A673 (cell line): ENCODE results near the gene CENPA. TPM values are rescaled to one million over a fixed set of nuclear protein-coding genes. Genes with fewer than 3 reads are reported as not detected.

ENCODE experiments used
- BruUV-seq: library from RNA; stranded (reverse); fragments of 400-500 nt; replicated peaks from 2 replicates; lab custom pipeline; 2021; lab: Mats Ljungman, UMichigan
- CTCF ChIA-PET: fragments of 300-600 bp; sonication (Branson Sonifier 250); formaldehyde crosslinking; loops from one replicate; lab custom pipeline; 2022; ENCODE audit warnings: antibody characterized with exemption; lab: Charles Lee
- POLR2A ChIA-PET: fragments of 300-600 bp; sonication (Branson Sonifier 250); formaldehyde crosslinking; loops from one replicate; lab custom pipeline; 2022; ENCODE audit warnings: antibody characterized with exemption; ENCODE audit not compliant: low non-redundant PET; lab: Charles Lee
- DNase-seq: peaks from one replicate; pipeline ENCODE4 v3.0.0-alpha.2; 2015; ENCODE audit warnings: low spot score
- H3K27ac ChIP-seq: fragments of 200-600 bp; sonication (generic); 2 replicates; pipeline ENCODE4 v1.5.1; 2016; ENCODE audit warnings: mixed run types, low read depth, mild to moderate bottlenecking, mixed read lengths, antibody characterized with exemption, low read length; ENCODE audit not compliant: poor library complexity, severe bottlenecking
- H3K27me3 ChIP-seq: fragments of 200-600 bp; sonication (generic); replicated peaks from 2 replicates; pipeline ENCODE4 v1.6.1; 2017; ENCODE audit warnings: mixed run types, low read depth, mild to moderate bottlenecking, mixed read lengths, antibody characterized with exemption, low read length; ENCODE audit not compliant: insufficient read depth, poor library complexity
- H3K36me3 ChIP-seq: fragments of 200-600 bp; sonication (generic); 2 replicates; pipeline ENCODE4 v1.6.1; 2016; ENCODE audit warnings: mixed run types, mild to moderate bottlenecking, mixed read lengths, antibody characterized with exemption, low read length; ENCODE audit not compliant: insufficient read depth, poor library complexity, severe bottlenecking
- H3K4me1 ChIP-seq: fragments of 200-600 bp; sonication (generic); 2 replicates; pipeline ENCODE4 v1.6.1; 2017; ENCODE audit warnings: mixed run types, mild to moderate bottlenecking, mixed read lengths, antibody characterized with exemption, low read length; ENCODE audit not compliant: insufficient read depth, poor library complexity, severe bottlenecking
- H3K4me3 ChIP-seq: fragments of 200-600 bp; sonication (generic); 2 replicates; pipeline ENCODE4 v1.5.1; 2016; ENCODE audit warnings: low read depth, mixed run types, mild to moderate bottlenecking, mixed read lengths, low read length; ENCODE audit not compliant: poor library complexity, severe bottlenecking
- H3K9me3 ChIP-seq: fragments of 200-600 bp; sonication (generic); 2 replicates; pipeline ENCODE4 v1.6.1; 2016; ENCODE audit warnings: mixed run types, low read depth, mild to moderate bottlenecking, mixed read lengths, antibody characterized with exemption, low read length; ENCODE audit not compliant: poor library complexity, severe bottlenecking
- CTCF ChIP-seq: fragments of 300-800, 200-600 bp; sonication (generic); conservative IDR thresholded peaks from 2 replicates; pipeline ENCODE4 v1.5.1; 2017; ENCODE audit warnings: low read depth, mild to moderate bottlenecking, antibody characterized with exemption, low read length, moderate library complexity, mixed read lengths
- EZH2 ChIP-seq: fragments of 200-600 bp; sonication (generic); IDR thresholded peaks from 2 replicates; pipeline ENCODE4 v1.6.1; 2017; ENCODE audit warnings: borderline replicate concordance, low read depth, mild to moderate bottlenecking, mixed read lengths, antibody characterized with exemption, low read length; ENCODE audit not compliant: poor library complexity, severe bottlenecking
- intact Hi-C: fragments of 100-400 bp; cut with micrococcal nuclease; formaldehyde crosslinking; loops from one replicate; pipeline ENCODE4 v1.10.0; 2022; ENCODE audit not compliant: unreplicated experiment
- total RNA-seq: library from RNA; stranded (reverse); gene quantifications from 2 replicates; pipeline ENCODE4 v1.2.3, GENCODE V29; 2021

Gene CENPA
- total RNA-seq, 1 experiment from 2014 or later: 59.2 TPM

DNA sequence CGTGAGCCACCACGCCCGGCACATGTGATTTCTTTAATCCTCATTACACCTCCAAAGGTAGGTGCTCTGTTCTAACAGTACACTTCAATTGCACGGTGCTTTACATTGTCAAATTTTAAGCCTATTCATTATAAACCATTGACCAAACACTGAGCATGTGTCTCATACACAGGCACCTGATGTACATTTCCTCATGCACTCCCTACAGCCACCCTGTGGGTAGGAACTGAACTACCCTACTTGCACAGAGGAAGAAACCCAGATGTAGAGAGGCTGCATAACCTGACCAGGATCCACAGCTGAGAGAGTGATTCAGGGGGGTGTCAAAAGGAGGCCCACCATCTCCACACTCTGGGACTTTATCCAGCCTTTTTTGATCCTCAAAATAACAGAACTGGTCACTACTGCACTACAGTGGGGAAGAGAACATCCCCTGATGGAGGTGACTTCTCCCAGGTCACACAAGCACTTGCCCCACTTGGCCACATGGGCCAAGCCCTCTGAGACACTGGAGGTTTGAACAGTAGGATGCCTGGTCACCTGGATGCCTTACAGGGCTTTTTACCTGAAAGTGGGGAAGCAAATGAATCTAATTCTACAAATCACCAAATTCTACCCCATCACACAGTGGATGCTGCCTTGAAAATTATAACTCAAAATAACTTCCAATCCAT is 55.2 kb downstream of the CENPA start:
- DNase-seq: peak; percentile 42
- ChIA-PET POLR2A (interaction anchor here (0.6 kb wide), 1 partner anchor 219 kb away, joined by 9 read pairs; no protein-coding TSS in a partner anchor), CTCF (no interaction called here)
- BruUV-seq: no TSS peak
- H3K27ac ChIP-seq: no peak overlapping the region
- no peak overlapping the region for H3K4me3 ChIP-seq
- intact Hi-C loops: no loop called here
- TF ChIP-seq EZH2 (no peak), CTCF (peak; percentile 21; the same call in 1 of the 2 replicates)
- no peaks in the 10 kb centered on the region for H3K4me1 ChIP-seq
- H3K27me3 ChIP-seq: peaks cover 21% of the 10 kb centered on the region
- no peaks in the 10 kb centered on the region for H3K36me3 ChIP-seq
- H3K9me3 ChIP-seq: no peaks in the 10 kb centered on the region

- H3K27me3 ChIP-seq: peaks cover 21% of the 10 kb centered on the region
- ChIA-PET CTCF (no interaction called here), POLR2A (no interaction called here)
- no peak overlapping the region for H3K4me3 ChIP-seq
- DNase-seq: no peak
- H3K9me3 ChIP-seq: no peaks in the 10 kb centered on the region
- H3K4me1 ChIP-seq: peaks cover 11% of the 10 kb centered on the region
- BruUV-seq: no TSS peak
- TF ChIP-seq CTCF (no peak), EZH2 (no peak)
- H3K27ac ChIP-seq: no peak overlapping the region
- H3K36me3 ChIP-seq: no peaks in the 10 kb centered on the region
- intact Hi-C loops: no loop called here
These were observed 57.2 kb downstream of the CENPA start for GRCh38 chr2:26843041-26843440.

Other genes with a start within 250 kb of the CENPA start
- not detected in 2 replicates for gene CIB4, start 144.7 kb upstream of the CENPA start, total RNA-seq
- gene KCNK3, start 93.3 kb upstream of the CENPA start, total RNA-seq: 0.13 and 0.31 TPM in 2 replicates
- gene SLC35F6, start 21.8 kb upstream of the CENPA start, total RNA-seq: 32.8 and 33.2 TPM in 2 replicates
- gene DPYSL5, start 62.1 kb downstream of the CENPA start, total RNA-seq: 110 and 111 TPM in 2 replicates
- gene MAPRE3, start 184.6 kb downstream of the CENPA start, total RNA-seq: 8.4 and 9.0 TPM in 2 replicates
- gene TMEM214, start 246.9 kb downstream of the CENPA start, total RNA-seq: 76.7 and 77.8 TPM in 2 replicates